Upper lobe of left lung (tissue), 6 donors: ENCODE data around the gene MMAB. TPM values are rescaled to one million over a fixed set of nuclear protein-coding genes. Genes with fewer than 3 reads are reported as not detected.
A peak's percentile ranks its signal among the peaks of the same experiment; 100 is the strongest.

Experiments used
- ATAC-seq, 2 donors: fragments of 200-7000 bp; cut with Tn5 transposase; one replicate each; pipeline ENCODE4 v1.9.1; 2022; ENCODE audit warnings: mild to moderate bottlenecking in 2 of 2, moderate library complexity in 2 of 2; ENCODE audit not compliant: low FRiP score in 2 of 2
- DNase-seq, 2 donors: peaks; one replicate each; pipeline ENCODE4 v3.0.0-alpha.2; 2019 to 2020
- H3K27ac ChIP-seq, 4 donors: fragments of 200-600 bp; sonication (generic); one replicate each; pipeline ENCODE4 v1.5.1; 2016 to 2019
- H3K27me3 ChIP-seq, 4 donors: fragments of 200-600 bp; sonication (generic); one replicate each; pipeline ENCODE4 v1.5.1; 2017 to 2019
- H3K36me3 ChIP-seq, 4 donors: fragments of 200-600 bp; sonication (generic); one replicate each; pipeline ENCODE4 v1.5.1; 2016 to 2019
- H3K4me1 ChIP-seq, 4 donors: fragments of 200-600 bp; sonication (generic); one replicate each; pipeline ENCODE4 v1.5.1; 2018 to 2019
- H3K4me3 ChIP-seq, 4 donors: fragments of 200-600 bp; sonication (generic); one replicate each; pipeline ENCODE4 v1.5.1; 2017 to 2019; ENCODE audit warnings: mild to moderate bottlenecking in 2 of 4, moderate library complexity in 1 of 4
- H3K9me3 ChIP-seq, 4 donors: fragments of 200-600 bp; sonication (generic); one replicate each; pipeline ENCODE4 v1.5.1; 2018 to 2019
- CTCF ChIP-seq, 6 experiments: fragments of 450-650 bp in 4 of 6; fragments of 200-600 bp in 2 of 6; sonication (generic) in 2 of 6; IDR thresholded peaks; one replicate each; pipeline ENCODE4 v1.5.1; 2016 to 2019; ENCODE audit warnings: antibody characterized with exemption in 6 of 6
- EP300 ChIP-seq, 4 donors: sonication (generic); formaldehyde crosslinking; IDR thresholded peaks; one replicate each; pipeline ENCODE4 v1.5.1; 2017; ENCODE audit warnings: antibody characterized with exemption in 4 of 4, control low read depth in 2 of 4
- POLR2A ChIP-seq, 4 donors: fragments of 450-650 bp; IDR thresholded peaks; one replicate each; pipeline ENCODE4 v1.5.1; 2016 to 2017; ENCODE audit warnings: antibody characterized with exemption in 4 of 4, mild to moderate bottlenecking in 2 of 4
- POLR2AphosphoS5 ChIP-seq, 2 donors: sonication (generic); formaldehyde crosslinking; IDR thresholded peaks; one replicate each; pipeline ENCODE4 v1.5.1; 2017; ENCODE audit warnings: antibody characterized with exemption in 2 of 2
- WGBS, 2 donors: methylation state at CpG; one replicate each; pipeline ENCODE4 v1.1.5; 2017 to 2018; 5-methylcytosine and 5-hydroxymethylcytosine counted together
- total RNA-seq, 6 donors: library from RNA; depleted of rRNA in 4 of 6; stranded (reverse); fragments of >200 nt in 4 of 6; gene quantifications; one replicate each; pipeline versions ENCODE4 v1.1.0 to v1.2.1, GENCODE V29; 2016 to 2021
- donor health status: DM: no; HTN: no; CAD: no; lungs with moderate emphysema.
- donor health status: DM: no; HTN: yes; CAD: no; lungs with severe emphysema.

The MMAB gene
- total RNA-seq, 6 donors from 2014 or later = 14.9 to 68.8 (median 39.2) TPM

- DNase-seq (peak in 1 of 2 donors; percentile 24), ATAC-seq (no peak)
- peaks cover 12 to 82% (median 51%) of the 10 kb centered on the region in 4 donors for H3K36me3 ChIP-seq
- H3K27ac ChIP-seq = peak overlapping the region in 1 of 4 donors; percentile 55
- peaks cover 0 to 7% (median under 1%) of the 10 kb centered on the region in 4 donors for H3K4me1 ChIP-seq
- H3K27me3 ChIP-seq = no peaks in the 10 kb centered on the region
- WGBS, 2 donors = 91 to 94% methylated on average over 13 of the region's 13 CpGs
- TF ChIP-seq POLR2A (IDR thresholded peaks at IDR 0.05) (no peak), EP300 (IDR thresholded peaks at IDR 0.05) (no peak), CTCF (IDR thresholded peaks at IDR 0.05) (no peak), POLR2AphosphoS5 (IDR thresholded peaks at IDR 0.05) (no peak)
- no peaks in the 10 kb centered on the region for H3K9me3 ChIP-seq
- H3K4me3 ChIP-seq = no peak overlapping the region
Measured at GRCh38 chr12:109580684-109581333, 7.5 kb upstream of the MMAB start.

- peaks cover 10 to 81% (median 51%) of the 10 kb centered on the region in 4 donors for H3K36me3 ChIP-seq
Measured at GRCh38 chr12:109580272-109580671, 7.0 kb upstream of the MMAB start.

GRCh38 chr12:109579639-109580038, 6.3 kb upstream of the MMAB start:
- Histone ChIP-seq H3K27me3 (no peaks in the 10 kb centered on the region), H3K36me3 (peaks cover 10 to 77% (median 50%) of the 10 kb centered on the region in 4 donors), H3K9me3 (no peaks in the 10 kb centered on the region), H3K4me3 (no peak overlapping the region), H3K27ac (no peak overlapping the region), H3K4me1 (peaks cover 2 to 11% (median 7%) of the 10 kb centered on the region in 4 donors)
- TF ChIP-seq CTCF (IDR thresholded peaks at IDR 0.05) (no peak), EP300 (IDR thresholded peaks at IDR 0.05) (no peak), POLR2A (IDR thresholded peaks at IDR 0.05) (no peak), POLR2AphosphoS5 (IDR thresholded peaks at IDR 0.05) (no peak)
- no peak for ATAC-seq
- 84 to 91% methylated on average over 7 of the region's 7 CpGs for WGBS, 2 donors
- no peak for DNase-seq

More at GRCh38 chr12:109580272-109580671, 7.0 kb upstream of the MMAB start:
- H3K27ac ChIP-seq = no peak overlapping the region
- H3K27me3 ChIP-seq = no peaks in the 10 kb centered on the region
- no peak for DNase-seq
- ATAC-seq = no peak
- WGBS, 2 donors = 84 to 90% methylated on average over 8 of the region's 8 CpGs
- H3K9me3 ChIP-seq = no peaks in the 10 kb centered on the region
- peaks cover 0 to 7% (median 4%) of the 10 kb centered on the region in 4 donors for H3K4me1 ChIP-seq
- H3K4me3 ChIP-seq = no peak overlapping the region
- TF ChIP-seq CTCF (IDR thresholded peaks at IDR 0.05) = no peak
- TF ChIP-seq EP300 (IDR thresholded peaks at IDR 0.05) = no peak

GRCh38 chr12:109578330-109578927, 5.1 kb upstream of the MMAB start:
- Histone ChIP-seq H3K9me3 (no peaks in the 10 kb centered on the region), H3K4me3 (no peak overlapping the region), H3K27ac (no peak overlapping the region), H3K4me1 (peaks cover 8 to 19% (median 14%) of the 10 kb centered on the region in 4 donors), H3K27me3 (no peaks in the 10 kb centered on the region), H3K36me3 (peaks cover 8 to 70% (median 45%) of the 10 kb centered on the region in 4 donors)
- whole genome bisulfite sequencing, 2 donors = 77 to 82% methylated on average over 8 of the region's 8 CpGs
- no peak for TF ChIP-seq POLR2AphosphoS5 (IDR thresholded peaks at IDR 0.05)
- no peak for TF ChIP-seq EP300 (IDR thresholded peaks at IDR 0.05)
- no peak for TF ChIP-seq POLR2A (IDR thresholded peaks at IDR 0.05)
- no peak for TF ChIP-seq CTCF (IDR thresholded peaks at IDR 0.05)
- DNase-seq (no peak), ATAC-seq (no peak)
